ENCODE data around the gene SLIT3.

Gene SLIT3

GRCh38 chr5:168793841-168794837 lies 506.8 kb downstream of the SLIT3 start:
- no peak for DNase-seq (ENCODE audit: low spot score)

GRCh38 chr5:168792678-168793077 lies 508.3 kb downstream of the SLIT3 start:
- no peak for DNase-seq (ENCODE audit: low spot score)

- DNase-seq (ENCODE audit: low spot score) = no peak
Measured at GRCh38 chr5:168790671-168791250, 510.2 kb downstream of the SLIT3 start.

- DNase-seq (ENCODE audit: low spot score) = no peak
Measured at GRCh38 chr5:168790002-168790635, 510.8 kb downstream of the SLIT3 start.

GRCh38 chr5:168788786-168789185 lies 512.2 kb downstream of the SLIT3 start:
- DNase-seq (ENCODE audit: low spot score) = no peak

GRCh38 chr5:168788107-168788506 lies 512.8 kb downstream of the SLIT3 start:
- no peak for DNase-seq (ENCODE audit: low spot score)

GRCh38 chr5:168786147-168786546 lies 514.8 kb downstream of the SLIT3 start:
- DNase-seq (ENCODE audit: low spot score) = no peak

- no peak for DNase-seq (ENCODE audit: low spot score)
Measured at GRCh38 chr5:168784454-168784853, 516.5 kb downstream of the SLIT3 start.

GRCh38 chr5:168781941-168782571 lies 518.9 kb downstream of the SLIT3 start:
- no peak for DNase-seq (ENCODE audit: low spot score)

- no peak for DNase-seq (ENCODE audit: low spot score)
Measured at GRCh38 chr5:168780888-168781287, 520.1 kb downstream of the SLIT3 start.

GRCh38 chr5:168779333-168779732 lies 521.6 kb downstream of the SLIT3 start:
- DNase-seq (ENCODE audit: low spot score) = no peak

- no peak for DNase-seq (ENCODE audit: low spot score)
Measured at GRCh38 chr5:168778536-168778935, 522.4 kb downstream of the SLIT3 start.

GRCh38 chr5:168777651-168778050 lies 523.3 kb downstream of the SLIT3 start:
- DNase-seq (ENCODE audit: low spot score) = no peak

GRCh38 chr5:168776070-168776469 lies 524.9 kb downstream of the SLIT3 start:
- no peak for DNase-seq (ENCODE audit: low spot score)

GRCh38 chr5:168773226-168773625 lies 527.7 kb downstream of the SLIT3 start:
- DNase-seq (ENCODE audit: low spot score) = no peak

- no peak for DNase-seq (ENCODE audit: low spot score)
Measured at GRCh38 chr5:168772316-168772961, 528.5 kb downstream of the SLIT3 start.

- no peak for DNase-seq (ENCODE audit: low spot score)
Measured at GRCh38 chr5:168771678-168772077, 529.3 kb downstream of the SLIT3 start.

GRCh38 chr5:168770996-168771395 lies 529.9 kb downstream of the SLIT3 start:
- no peak for DNase-seq (ENCODE audit: low spot score)

- DNase-seq (ENCODE audit: low spot score) = no peak
Measured at GRCh38 chr5:168770036-168770498, 530.9 kb downstream of the SLIT3 start.

- no peak for DNase-seq (ENCODE audit: low spot score)
Measured at GRCh38 chr5:168768172-168768571, 532.8 kb downstream of the SLIT3 start.

- DNase-seq (ENCODE audit: low spot score) = no peak
Measured at GRCh38 chr5:168766426-168766700, 534.6 kb downstream of the SLIT3 start.
